HCT116 (cell line): ENCODE data around the gene CRIM1. TPM values are rescaled to one million over a fixed set of nuclear protein-coding genes. Genes with fewer than 3 reads are reported as not detected.
A peak's percentile ranks its signal among the peaks of the same experiment; 100 is the strongest.

Experiments
- ATAC-seq: fragments of 200-7000 bp; cut with Tn5 transposase; 2 replicates; pipeline ENCODE4 v1.9.1; 2020; ENCODE audit warnings: mild to moderate bottlenecking, moderate library complexity
- BruUV-seq: library from RNA; stranded (reverse); fragments of 400-500 nt; replicated peaks from 2 replicates; lab custom pipeline; 2021; lab: Mats Ljungman, UMichigan
- CTCF ChIA-PET: fragments of 300-600 bp; sonication (Branson Sonifier 250); formaldehyde crosslinking; loops from one replicate; lab custom pipeline; 2021; ENCODE audit warnings: antibody characterized with exemption; lab: Charles Lee
- POLR2A ChIA-PET: fragments of 300-600, 350-600 bp; sonication (Branson Sonifier 250); formaldehyde crosslinking; loops from one replicate; lab custom pipeline; 2021; ENCODE audit warnings: antibody characterized with exemption; lab: Charles Lee
- RAD21 ChIA-PET, 2 experiments: fragments of 300-600 bp; sonication (Branson Sonifier 250); formaldehyde crosslinking; loops; one replicate each; lab custom pipeline; 2023; ENCODE audit warnings: low total read pairs in 2 of 2; ENCODE audit not compliant: uncharacterized antibody in 2 of 2, unreplicated experiment in 2 of 2, low non-redundant PET in 1 of 2; lab: Charles Lee
- DNase-seq: peaks from one replicate; pipeline ENCODE4 v3.0.0-alpha.2; 2010; ENCODE audit warnings: low read depth, low spot score
- H2AFZ ChIP-seq: fragments of 200-600 bp; shearing (Covaris generic), sonication (generic); 2 replicates; pipeline ENCODE4 v1.6.1; 2017; ENCODE audit warnings: low read depth, mixed run types, mixed read lengths, antibody characterized with exemption, low read length; ENCODE audit not compliant: poor library complexity, severe bottlenecking
- H3K27ac ChIP-seq: 2 replicates; pipeline ENCODE4 v1.5.1; 2012; ENCODE audit warnings: low read depth, low read length
- H3K27me3 ChIP-seq: fragments of 200-600 bp; sonication (generic); 2 replicates; pipeline ENCODE4 v1.6.1; 2016; ENCODE audit warnings: mixed run types, low read length, mixed read lengths; ENCODE audit not compliant: insufficient read depth
- H3K36me3 ChIP-seq, 2 experiments: fragments of 200-500 bp in 1 of 2; fragments of 200-600 bp in 1 of 2; sonication (Bioruptor generic) in 1 of 2; sonication (generic) in 1 of 2; 2 replicates each; pipeline versions ENCODE4 v1.5.1 to v1.6.1; 2014 to 2016; ENCODE audit warnings: low read length in 2 of 2, inconsistent platforms in 1 of 2, mixed read lengths in 1 of 2, mixed run types in 1 of 2; ENCODE audit not compliant: insufficient read depth in 2 of 2, control insufficient read depth in 1 of 2
- H3K4me1 ChIP-seq, 2 experiments: fragments of 200-600 bp in 1 of 2; sonication (generic) in 1 of 2; 2 replicates each; pipeline versions ENCODE4 v1.5.1 to v1.6.1; 2012 to 2017; ENCODE audit warnings: low read length in 2 of 2, inconsistent platforms in 1 of 2, mild to moderate bottlenecking in 1 of 2, mixed read lengths in 1 of 2, mixed run types in 1 of 2, moderate library complexity in 1 of 2; ENCODE audit not compliant: insufficient read depth in 2 of 2, control insufficient read depth in 1 of 2
- H3K4me2 ChIP-seq: fragments of 200-600 bp; sonication (generic); 2 replicates; pipeline ENCODE4 v1.6.1; 2017; ENCODE audit warnings: mixed run types, low read length, mixed read lengths
- H3K4me3 ChIP-seq, 2 experiments: fragments of 200-600 bp in 1 of 2; sonication (generic) in 1 of 2; replicated peaks in 1 of 2; 2 replicates each; pipeline ENCODE4 v1.5.1; 2011 to 2016; ENCODE audit warnings: low read length in 2 of 2, control low read depth in 1 of 2, low read depth in 1 of 2, mild to moderate bottlenecking in 1 of 2, mixed read lengths in 1 of 2, mixed run types in 1 of 2
- H3K79me2 ChIP-seq: fragments of 200-600 bp; sonication (generic); 2 replicates; pipeline ENCODE4 v1.6.1; 2017; ENCODE audit warnings: mild to moderate bottlenecking, mixed run types, low read length, moderate library complexity, mixed read lengths; ENCODE audit not compliant: insufficient read depth
- H3K9ac ChIP-seq: fragments of 200-600 bp; sonication (generic); 2 replicates; pipeline ENCODE4 v1.6.1; 2016; ENCODE audit warnings: low read length, mixed read lengths
- H3K9me2 ChIP-seq: fragments of 200-600 bp; sonication (generic), shearing (Covaris generic); 2 replicates; pipeline ENCODE4 v1.6.1; 2017; ENCODE audit warnings: mixed run types, mild to moderate bottlenecking, moderate library complexity; ENCODE audit not compliant: insufficient read depth
- H3K9me3 ChIP-seq, 2 experiments: fragments of 200-500 bp in 1 of 2; fragments of 200-600 bp in 1 of 2; sonication (Bioruptor generic) in 1 of 2; sonication (generic) in 1 of 2; 2 replicates each; pipeline ENCODE4 v1.6.1; 2014 to 2017; ENCODE audit warnings: low read length in 2 of 2, mixed read lengths in 2 of 2, inconsistent platforms in 1 of 2, low read depth in 1 of 2, mild to moderate bottlenecking in 1 of 2, mixed run types in 1 of 2, moderate library complexity in 1 of 2; ENCODE audit not compliant: control insufficient read depth in 1 of 2, insufficient read depth in 1 of 2
- H4K20me1 ChIP-seq: fragments of 200-600 bp; sonication (generic), shearing (Covaris generic); 2 replicates; pipeline ENCODE4 v1.6.1; 2017; ENCODE audit warnings: mixed run types, mild to moderate bottlenecking, moderate library complexity; ENCODE audit not compliant: insufficient read depth
- EZH2 ChIP-seq: fragments of 200-600 bp; sonication (generic); IDR thresholded peaks from 2 replicates; pipeline ENCODE4 v1.6.1; 2017; ENCODE audit warnings: antibody characterized with exemption, mixed run types
- EZH2phosphoT487 ChIP-seq: fragments of 200-600 bp; IDR thresholded peaks from 2 replicates; pipeline ENCODE4 v1.6.1; 2018; ENCODE audit warnings: antibody characterized with exemption, borderline replicate concordance
- POLR2AphosphoS5 ChIP-seq: IDR thresholded peaks from 2 replicates; pipeline ENCODE4 v1.6.1; 2011; ENCODE audit warnings: mild to moderate bottlenecking, low read depth, low read length, moderate library complexity
- SIN3A ChIP-seq: IDR thresholded peaks from 2 replicates; pipeline ENCODE4 v1.6.1; 2012; ENCODE audit warnings: low read depth
- YY1 ChIP-seq: IDR thresholded peaks from 2 replicates; pipeline ENCODE4 v1.6.1; 2011; ENCODE audit warnings: low read length, low read depth, moderate library complexity, mild to moderate bottlenecking; ENCODE audit not compliant: insufficient replicate concordance; ENCODE audit errors: extremely low read depth
- ZNF274 ChIP-seq: fragments of 200-500 bp; sonication (Bioruptor generic); IDR thresholded peaks from 2 replicates; pipeline ENCODE4 v1.6.1; 2014; ENCODE audit warnings: mild to moderate bottlenecking, low read depth, low read length, inconsistent platforms
- intact Hi-C: fragments of 100-400 bp; cut with micrococcal nuclease; formaldehyde crosslinking; loops from 2 replicates; pipeline ENCODE4 v1.10.0; 2022
- total RNA-seq: library from RNA; stranded (reverse); gene quantifications from one replicate; pipeline ENCODE4 v1.2.1, GENCODE V29; 2021; ENCODE audit not compliant: unreplicated experiment
- TF ChIP-seq, protein P1 (sequence below): IDR thresholded peaks from 2 replicates; pipeline ENCODE4 v1.6.1; 2012; ENCODE audit warnings: low read depth
- TF ChIP-seq, protein P2 (sequence below), 3 experiments: fragments of 200-600 bp in 1 of 3; sonication (generic) in 1 of 3; IDR thresholded peaks in 2 of 3; conservative IDR thresholded peaks in 1 of 3; 2 replicates each; pipeline ENCODE4 v1.5.1; 2012 to 2017; ENCODE audit warnings: low read depth in 2 of 3, low read length in 2 of 3, antibody characterized with exemption in 1 of 3, borderline replicate concordance in 1 of 3, control low read depth in 1 of 3, mild to moderate bottlenecking in 1 of 3, mixed read lengths in 1 of 3, mixed run types in 1 of 3, moderate library complexity in 1 of 3; ENCODE audit not compliant: insufficient read depth in 1 of 3

CRIM1 gene
- total RNA-seq, 1 experiment from 2014 or later = 27.2 TPM

DNA sequence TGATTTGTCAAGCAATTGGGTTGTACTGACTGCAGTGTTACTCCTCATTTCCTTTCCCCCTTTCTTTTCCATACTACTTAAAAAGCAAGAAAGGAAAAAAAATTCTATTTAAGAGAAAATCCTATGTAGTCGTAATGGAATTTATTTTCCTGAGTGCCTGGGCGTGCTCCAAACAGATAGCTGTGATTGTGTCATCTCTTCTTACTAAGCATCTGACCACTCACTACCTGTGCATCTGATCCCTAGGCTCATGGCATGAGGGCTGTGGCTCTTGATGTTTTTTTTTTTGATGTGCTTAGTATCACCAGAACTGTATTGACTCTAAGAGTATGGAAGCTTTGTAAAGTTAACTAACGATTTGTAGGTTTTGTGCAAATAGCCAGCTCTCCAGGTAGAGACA, 19.0 kb downstream of the CRIM1 start:
- RAD21 ChIA-PET = no interaction called here
- CTCF ChIA-PET = no interaction called here
- POLR2A ChIA-PET = no interaction called here
- Histone ChIP-seq H3K9me2 (no peaks in the 10 kb centered on the region), H2AFZ (no peak overlapping the region), H3K4me1 (peaks cover 66 to 85% of the 10 kb centered on the region in 2 experiments), H3K27me3 (no peaks in the 10 kb centered on the region), H4K20me1 (no peaks in the 10 kb centered on the region), H3K4me3 (no peak overlapping the region), H3K79me2 (peaks cover 89% of the 10 kb centered on the region), H3K9me3 (no peaks in the 10 kb centered on the region), H3K9ac (no peak overlapping the region), H3K4me2 (peak overlapping the region; percentile 87), H3K36me3 (no peaks in the 10 kb centered on the region), H3K27ac (no peak overlapping the region)
- no peak for ATAC-seq
- no peak for DNase-seq
- TF ChIP-seq EZH2phosphoT487 (no peak), SIN3A (no peak), POLR2AphosphoS5 (no peak), ZNF274 (no peak), EZH2 (no peak), YY1 (no peak)
- TF ChIP-seq, protein P1, sequence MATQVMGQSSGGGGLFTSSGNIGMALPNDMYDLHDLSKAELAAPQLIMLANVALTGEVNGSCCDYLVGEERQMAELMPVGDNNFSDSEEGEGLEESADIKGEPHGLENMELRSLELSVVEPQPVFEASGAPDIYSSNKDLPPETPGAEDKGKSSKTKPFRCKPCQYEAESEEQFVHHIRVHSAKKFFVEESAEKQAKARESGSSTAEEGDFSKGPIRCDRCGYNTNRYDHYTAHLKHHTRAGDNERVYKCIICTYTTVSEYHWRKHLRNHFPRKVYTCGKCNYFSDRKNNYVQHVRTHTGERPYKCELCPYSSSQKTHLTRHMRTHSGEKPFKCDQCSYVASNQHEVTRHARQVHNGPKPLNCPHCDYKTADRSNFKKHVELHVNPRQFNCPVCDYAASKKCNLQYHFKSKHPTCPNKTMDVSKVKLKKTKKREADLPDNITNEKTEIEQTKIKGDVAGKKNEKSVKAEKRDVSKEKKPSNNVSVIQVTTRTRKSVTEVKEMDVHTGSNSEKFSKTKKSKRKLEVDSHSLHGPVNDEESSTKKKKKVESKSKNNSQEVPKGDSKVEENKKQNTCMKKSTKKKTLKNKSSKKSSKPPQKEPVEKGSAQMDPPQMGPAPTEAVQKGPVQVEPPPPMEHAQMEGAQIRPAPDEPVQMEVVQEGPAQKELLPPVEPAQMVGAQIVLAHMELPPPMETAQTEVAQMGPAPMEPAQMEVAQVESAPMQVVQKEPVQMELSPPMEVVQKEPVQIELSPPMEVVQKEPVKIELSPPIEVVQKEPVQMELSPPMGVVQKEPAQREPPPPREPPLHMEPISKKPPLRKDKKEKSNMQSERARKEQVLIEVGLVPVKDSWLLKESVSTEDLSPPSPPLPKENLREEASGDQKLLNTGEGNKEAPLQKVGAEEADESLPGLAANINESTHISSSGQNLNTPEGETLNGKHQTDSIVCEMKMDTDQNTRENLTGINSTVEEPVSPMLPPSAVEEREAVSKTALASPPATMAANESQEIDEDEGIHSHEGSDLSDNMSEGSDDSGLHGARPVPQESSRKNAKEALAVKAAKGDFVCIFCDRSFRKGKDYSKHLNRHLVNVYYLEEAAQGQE = no peak
- TF ChIP-seq, protein P2, sequence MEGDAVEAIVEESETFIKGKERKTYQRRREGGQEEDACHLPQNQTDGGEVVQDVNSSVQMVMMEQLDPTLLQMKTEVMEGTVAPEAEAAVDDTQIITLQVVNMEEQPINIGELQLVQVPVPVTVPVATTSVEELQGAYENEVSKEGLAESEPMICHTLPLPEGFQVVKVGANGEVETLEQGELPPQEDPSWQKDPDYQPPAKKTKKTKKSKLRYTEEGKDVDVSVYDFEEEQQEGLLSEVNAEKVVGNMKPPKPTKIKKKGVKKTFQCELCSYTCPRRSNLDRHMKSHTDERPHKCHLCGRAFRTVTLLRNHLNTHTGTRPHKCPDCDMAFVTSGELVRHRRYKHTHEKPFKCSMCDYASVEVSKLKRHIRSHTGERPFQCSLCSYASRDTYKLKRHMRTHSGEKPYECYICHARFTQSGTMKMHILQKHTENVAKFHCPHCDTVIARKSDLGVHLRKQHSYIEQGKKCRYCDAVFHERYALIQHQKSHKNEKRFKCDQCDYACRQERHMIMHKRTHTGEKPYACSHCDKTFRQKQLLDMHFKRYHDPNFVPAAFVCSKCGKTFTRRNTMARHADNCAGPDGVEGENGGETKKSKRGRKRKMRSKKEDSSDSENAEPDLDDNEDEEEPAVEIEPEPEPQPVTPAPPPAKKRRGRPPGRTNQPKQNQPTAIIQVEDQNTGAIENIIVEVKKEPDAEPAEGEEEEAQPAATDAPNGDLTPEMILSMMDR (IDR thresholded peaks at IDR 0.05 in 2 of 3, conservative IDR thresholded peaks at IDR 0.05 in 1 of 3; ENCODE audit: borderline replicate concordance in 1 of 3, insufficient read depth in 1 of 3, low read depth in 2 of 3, low read length in 2 of 3) = no peak
- BruUV-seq = no TSS peak
- intact Hi-C loops = no loop called here
